GM18867 (cell line): ENCODE results near the gene PDZK1IP1.
"Not testable (repeated sequence)": the region's sequence is repeated elsewhere in the genome, so short reads cannot be mapped to it uniquely, and the experiment has no call there.

Experiments
- ATAC-seq: cut with Tn5 transposase; IDR thresholded peaks from one replicate; pipeline ENCODE4 v1.9.1; 2021; ENCODE audit warnings: mild to moderate bottlenecking, moderate library complexity; ENCODE audit not compliant: unreplicated experiment

PDZK1IP1 gene

DNA sequence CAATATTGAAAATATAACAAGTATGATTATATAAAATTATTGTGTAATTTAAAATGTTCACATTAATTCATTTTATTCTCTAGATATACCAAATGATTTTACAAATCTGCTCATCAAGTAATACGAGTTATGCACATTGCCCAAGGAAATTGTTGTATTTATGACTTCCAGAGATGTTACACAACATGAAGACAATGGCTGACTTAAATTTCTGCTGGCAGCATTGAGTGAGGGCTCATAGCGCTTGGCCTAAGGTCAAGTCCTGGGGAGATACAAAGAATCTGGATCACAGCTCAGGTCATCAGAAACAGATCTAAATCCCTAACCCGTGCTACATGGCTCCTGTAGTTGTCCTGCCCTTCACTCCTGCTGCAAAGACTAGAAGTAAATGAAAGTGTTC lies 49.5 kb downstream of the PDZK1IP1 start:
- not testable (repeated sequence) for ATAC-seq

DNA sequence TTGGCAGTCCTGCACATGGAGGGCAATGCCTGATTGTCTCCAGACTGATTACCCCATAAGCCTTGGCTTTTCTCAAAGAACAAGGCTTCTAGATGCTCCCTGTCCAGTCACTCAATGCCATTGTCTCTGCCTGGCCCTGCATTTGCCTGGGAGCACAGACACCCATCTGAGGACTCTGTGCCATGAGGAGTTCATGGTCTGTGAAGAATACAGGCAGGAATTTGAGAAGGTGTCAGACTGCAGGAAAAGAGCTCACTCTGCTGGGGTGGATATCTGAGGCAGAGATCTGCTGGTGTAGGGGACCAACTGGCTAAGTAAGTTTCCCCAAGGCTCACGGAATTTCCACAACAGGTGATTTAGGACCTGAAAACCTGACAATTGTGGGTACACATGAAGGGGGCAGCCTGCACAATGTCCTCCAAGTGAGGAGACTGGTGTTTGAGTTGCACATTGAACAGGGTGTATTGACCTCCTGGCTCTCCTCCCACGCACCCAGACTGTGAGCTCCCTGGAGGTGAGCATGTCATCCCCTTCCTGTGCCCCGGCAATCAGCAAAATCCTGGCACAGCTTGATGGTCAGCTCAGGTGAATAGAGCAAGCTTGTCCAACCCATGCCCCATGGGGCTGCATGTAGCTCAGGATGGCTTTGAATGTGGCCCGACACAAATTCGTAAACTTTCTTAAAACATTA lies 51.8 kb downstream of the PDZK1IP1 start:
- ATAC-seq, result no peak

DNA sequence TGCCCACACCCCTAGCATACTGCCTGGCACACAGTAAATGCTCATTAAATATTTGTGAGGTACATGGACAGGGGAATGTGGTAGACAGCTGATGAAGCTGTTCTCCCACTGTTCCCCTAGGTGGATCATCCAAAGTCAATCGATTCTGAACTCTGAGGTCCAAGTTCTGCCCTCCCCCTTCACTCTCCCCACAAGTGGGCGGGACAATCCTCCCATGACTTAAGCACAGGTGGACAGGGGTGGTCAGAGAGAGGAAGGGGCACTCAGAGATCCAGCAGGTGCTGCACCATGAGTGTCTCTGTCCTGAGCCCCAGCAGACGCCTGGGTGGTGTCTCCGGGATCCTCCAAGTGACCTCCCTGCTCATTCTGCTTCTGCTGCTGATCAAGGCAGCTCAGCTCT lies 52.6 kb downstream of the PDZK1IP1 start, which contains the start of gene CYP4A22:
CYP4A22 (plus strand) TSS at position 244 of the 400 bp plus-strand sequence; CDS start at position 289, 45 bp downstream.
- no peak for ATAC-seq
